Smooth muscle cell (in vitro differentiated cells): ENCODE measurements around the gene ZNF282. TPM values are rescaled to one million over a fixed set of nuclear protein-coding genes. Genes with fewer than 3 reads are reported as not detected.

Experiments
- DNase-seq: peaks from one replicate; lab custom pipeline; 2025; ENCODE audit not compliant: unreplicated experiment; lab: John Stamatoyannopoulos, UW
- H2AFZ ChIP-seq: fragments of 200-600 bp; sonication (generic); 2 replicates; pipeline ENCODE4 v1.6.0; 2016; ENCODE audit warnings: antibody characterized with exemption, low read depth, mild to moderate bottlenecking
- H3F3A ChIP-seq: fragments of 200-600 bp; sonication (generic); 2 replicates; pipeline ENCODE4 v1.6.0; 2017; ENCODE audit warnings: antibody characterized with exemption, low read depth
- H3K27ac ChIP-seq: fragments of 200-600 bp; sonication (generic); 2 replicates; pipeline ENCODE4 v1.5.1; 2016; ENCODE audit warnings: low read depth, mild to moderate bottlenecking
- H3K27me3 ChIP-seq: fragments of 200-600 bp; sonication (generic); 2 replicates; pipeline ENCODE4 v1.6.1; 2016; ENCODE audit warnings: low read depth, mild to moderate bottlenecking
- H3K36me3 ChIP-seq: fragments of 200-600 bp; sonication (generic); 2 replicates; pipeline ENCODE4 v1.5.1; 2016; ENCODE audit warnings: low read depth
- H3K4me1 ChIP-seq: fragments of 200-600 bp; sonication (generic); 2 replicates; pipeline ENCODE4 v1.5.1; 2016; ENCODE audit warnings: low read depth
- H3K4me2 ChIP-seq: fragments of 200-600 bp; sonication (generic); 2 replicates; pipeline ENCODE4 v1.6.0; 2016; ENCODE audit warnings: mild to moderate bottlenecking
- H3K4me3 ChIP-seq: fragments of 200-600 bp; sonication (generic); 2 replicates; pipeline ENCODE4 v1.5.1; 2016; ENCODE audit warnings: mild to moderate bottlenecking
- H3K79me2 ChIP-seq: fragments of 200-600 bp; sonication (generic); 2 replicates; pipeline ENCODE4 v1.6.0; 2016; ENCODE audit warnings: low read depth, mild to moderate bottlenecking
- H3K9ac ChIP-seq: fragments of 200-600 bp; sonication (generic); 2 replicates; pipeline ENCODE4 v1.6.0; 2016; ENCODE audit warnings: low read depth
- H3K9me3 ChIP-seq: fragments of 200-600 bp; sonication (generic); replicated peaks from 2 replicates; pipeline ENCODE4 v1.5.1; 2016; ENCODE audit warnings: low read depth
- H4K20me1 ChIP-seq: fragments of 200-600 bp; sonication (generic); 2 replicates; pipeline ENCODE4 v1.6.0; 2016; ENCODE audit warnings: low read depth
- CTCF ChIP-seq: fragments of 200-600 bp; sonication (generic); IDR thresholded peaks from 2 replicates; pipeline ENCODE4 v1.5.1; 2017; ENCODE audit warnings: borderline replicate concordance, mild to moderate bottlenecking, antibody characterized with exemption; ENCODE audit not compliant: insufficient read depth, poor library complexity, severe bottlenecking
- WGBS: methylation state at CpG from one replicate; pipeline ENCODE4 v1.1.7; 2016; ENCODE audit warnings: low lambda C conversion rate; 5-methylcytosine and 5-hydroxymethylcytosine counted together
- polyA plus RNA-seq: library from polyadenylated mRNA; unstranded; fragments of >200 nt; fragmentation: Nextera tagmentation; extraction: Ambion mirVana; gene quantifications from 2 replicates; pipeline ENCODE4 v1.2.1, GENCODE V29; 2016
- total RNA-seq: library from RNA; depleted of rRNA; stranded (reverse); fragments of >200 nt; gene quantifications from 2 replicates; pipeline ENCODE4 v1.2.3, GENCODE V29; 2014

The ZNF282 gene
- total and polyA plus RNA-seq, 2 experiments from 2014 or later, result 5.0 to 8.9 TPM

GRCh38 chr7:149199234-149199995 is 4.1 kb downstream of the ZNF282 start:
- WGBS, result 94% methylated on average over 6 of the region's 6 CpGs
- Histone ChIP-seq H3K9ac (no peak overlapping the region), H3K27me3 (no peaks in the 10 kb centered on the region), H3K9me3 (no peaks in the 10 kb centered on the region), H4K20me1 (peaks cover 26% of the 10 kb centered on the region), H3K4me2 (no peak overlapping the region), H3F3A (no peaks in the 10 kb centered on the region), H3K79me2 (peaks cover 42% of the 10 kb centered on the region), H3K27ac (no peak overlapping the region), H3K4me1 (peaks cover 9% of the 10 kb centered on the region), H3K4me3 (no peak overlapping the region), H3K36me3 (peaks cover 8% of the 10 kb centered on the region), H2AFZ (no peak overlapping the region)
- TF ChIP-seq CTCF, result no peak
- no peak for DNase-seq

GRCh38 chr7:149202831-149203231 is 7.5 kb downstream of the ZNF282 start:
- no peak overlapping the region for H3K9ac ChIP-seq

GRCh38 chr7:149205690-149206381 is 10.5 kb downstream of the ZNF282 start:
- Histone ChIP-seq H3K27ac (no peak overlapping the region), H4K20me1 (peaks cover 19% of the 10 kb centered on the region), H2AFZ (no peak overlapping the region), H3K79me2 (peaks cover 15% of the 10 kb centered on the region), H3K27me3 (no peaks in the 10 kb centered on the region), H3K9me3 (no peaks in the 10 kb centered on the region), H3K4me2 (no peak overlapping the region), H3K4me3 (no peak overlapping the region), H3F3A (no peaks in the 10 kb centered on the region), H3K9ac (no peak overlapping the region), H3K4me1 (no peaks in the 10 kb centered on the region), H3K36me3 (peaks cover 3% of the 10 kb centered on the region)
- no peak for DNase-seq
- no peak for TF ChIP-seq CTCF
- 75% methylated on average over 18 of the region's 18 CpGs for WGBS

More at GRCh38 chr7:149202831-149203231, 7.5 kb downstream of the ZNF282 start:
- no peak for TF ChIP-seq CTCF
- H3K9me3 ChIP-seq, result no peaks in the 10 kb centered on the region
- peak overlapping the region; percentile 33 for H3K27ac ChIP-seq
- H2AFZ ChIP-seq, result no peak overlapping the region
- H3K4me3 ChIP-seq, result no peak overlapping the region
- no peak overlapping the region for H3K4me2 ChIP-seq
- WGBS, result 70% methylated on average over 6 of the region's 6 CpGs
- DNase-seq, result no peak
- H3K4me1 ChIP-seq, result no peaks in the 10 kb centered on the region
- H3K27me3 ChIP-seq, result no peaks in the 10 kb centered on the region
- peaks cover 25% of the 10 kb centered on the region for H3K79me2 ChIP-seq
- H4K20me1 ChIP-seq, result peaks cover 20% of the 10 kb centered on the region
- H3K36me3 ChIP-seq, result peaks cover 11% of the 10 kb centered on the region
- no peaks in the 10 kb centered on the region for H3F3A ChIP-seq
